GM18507 (cell line): ENCODE data around the gene PSMD12.
A peak's percentile ranks its signal among the peaks of the same experiment; 100 is the strongest.
"Not testable (repeated sequence)": the region's sequence is repeated elsewhere in the genome, so short reads cannot be mapped to it uniquely, and the experiment has no call there.

Experiments
- DNase-seq: peaks from one replicate; pipeline ENCODE4 v3.0.0; 2011; ENCODE audit warnings: low read depth; ENCODE audit not compliant: insufficient read length; ENCODE audit errors: extremely low spot score
- FAIRE-seq: peaks from 2 replicates; lab custom pipeline; 2011; peaks lifted over from hg19 to GRCh38; lab: Jason Lieb, UNC

The PSMD12 gene

GRCh38 chr17:67362173-67362572 is 4.2 kb downstream of the PSMD12 start:
- no peak for DNase-seq
- FAIRE-seq = no peak

DNA sequence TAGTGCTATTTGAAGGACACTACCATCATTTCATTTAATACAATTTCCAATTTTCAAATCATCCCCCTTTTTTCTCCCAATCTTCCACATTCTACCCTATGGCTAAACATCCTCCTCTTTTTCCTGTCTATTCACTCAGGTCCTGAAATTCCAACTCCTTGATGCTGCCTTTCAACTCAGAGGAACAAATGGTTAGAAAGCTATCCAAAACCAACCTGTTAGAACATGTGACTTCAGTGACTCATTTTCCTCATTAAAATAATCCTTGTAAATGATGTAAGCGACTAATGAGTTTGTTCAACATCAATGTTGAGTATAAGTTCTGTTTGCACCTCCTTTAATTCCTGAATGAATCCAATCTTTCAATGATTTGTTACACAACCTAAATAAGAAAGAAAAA is 5.5 kb downstream of the PSMD12 start:
- no peak for FAIRE-seq

DNA sequence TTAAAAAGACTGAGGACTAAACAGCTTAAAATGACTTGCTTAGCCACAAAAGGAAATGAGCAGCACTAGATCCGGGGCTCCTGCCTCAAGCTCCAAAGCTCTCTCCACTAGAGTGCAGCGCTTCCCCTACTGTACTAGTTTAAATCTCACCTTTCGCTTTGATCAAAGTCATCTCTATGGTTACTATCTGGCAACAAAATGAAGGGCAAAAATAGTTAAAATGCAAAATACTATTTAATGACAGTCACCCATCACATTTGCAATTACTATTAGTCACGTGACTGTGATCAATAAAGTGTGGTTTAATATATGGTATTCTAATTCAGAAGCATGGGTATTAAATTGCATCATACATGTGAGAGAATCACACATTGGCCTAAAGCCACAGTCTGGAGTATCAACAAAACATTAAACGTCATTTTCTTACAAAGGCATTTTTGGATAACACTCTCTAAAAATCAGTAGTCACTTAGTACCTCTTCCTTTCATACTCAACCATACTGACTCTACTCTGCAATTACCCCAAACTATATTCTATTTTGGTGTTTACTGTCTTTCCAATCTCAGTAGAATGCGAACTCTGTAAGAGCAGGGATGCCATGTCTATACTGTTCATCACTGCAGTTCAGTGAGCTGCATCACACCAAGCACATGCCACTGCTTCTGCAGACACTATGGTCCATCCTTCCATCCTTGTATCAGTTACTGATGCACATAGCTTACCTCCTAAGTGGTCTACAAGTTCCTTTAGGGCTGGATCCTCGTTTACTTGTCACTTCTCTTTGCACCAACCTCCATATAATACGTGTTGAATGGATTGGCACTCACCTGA is 6.2 kb downstream of the PSMD12 start:
- FAIRE-seq = peak; percentile 21
- no peak for DNase-seq

More for the DNA sequence above, 5.5 kb downstream of the PSMD12 start:
- DNase-seq = no peak

DNA sequence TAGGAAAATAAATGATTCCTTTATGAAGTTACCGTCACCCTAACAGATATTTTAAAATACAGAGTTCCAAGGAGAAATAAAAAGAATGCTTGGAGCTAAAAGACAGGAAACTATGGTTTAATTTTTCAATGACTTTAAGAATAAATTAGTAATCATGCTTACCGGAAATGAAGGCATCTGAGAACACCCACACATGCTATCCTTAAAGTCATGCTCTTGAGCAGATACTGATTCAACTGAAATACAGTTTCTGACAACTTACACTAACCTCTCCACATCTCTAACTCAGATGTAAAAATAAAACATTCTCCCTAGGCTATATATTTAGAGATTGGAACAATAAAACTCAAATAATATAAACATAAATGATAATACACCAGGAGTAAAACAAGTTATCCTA is 7.8 kb downstream of the PSMD12 start:
- DNase-seq (no peak), FAIRE-seq (no peak)

- FAIRE-seq (no peak), DNase-seq (no peak)
Observed at GRCh38 chr17:67353929-67354574, 12.3 kb downstream of the PSMD12 start.

- FAIRE-seq (no peak), DNase-seq (no peak)
Observed at GRCh38 chr17:67353161-67353560, 13.2 kb downstream of the PSMD12 start.

DNA sequence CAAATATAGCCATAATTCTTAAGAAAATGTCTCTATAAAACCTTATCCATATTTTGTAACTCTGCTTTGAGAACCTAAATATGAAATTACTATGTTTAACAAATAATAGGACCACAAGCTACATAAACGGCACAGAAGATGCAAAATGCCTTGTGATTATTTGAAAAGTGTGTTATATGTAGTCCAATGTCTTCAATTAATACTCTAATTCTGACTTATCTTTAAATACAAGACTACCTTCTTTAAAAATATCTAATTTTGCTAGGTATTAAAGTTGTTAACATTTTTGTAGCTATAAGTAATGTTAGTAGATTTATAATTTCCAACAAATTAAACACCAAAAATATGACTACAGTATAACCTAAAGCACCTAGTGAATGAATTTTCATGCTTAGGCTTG is 17.0 kb downstream of the PSMD12 start:
- DNase-seq (no peak), FAIRE-seq (no peak)

DNA sequence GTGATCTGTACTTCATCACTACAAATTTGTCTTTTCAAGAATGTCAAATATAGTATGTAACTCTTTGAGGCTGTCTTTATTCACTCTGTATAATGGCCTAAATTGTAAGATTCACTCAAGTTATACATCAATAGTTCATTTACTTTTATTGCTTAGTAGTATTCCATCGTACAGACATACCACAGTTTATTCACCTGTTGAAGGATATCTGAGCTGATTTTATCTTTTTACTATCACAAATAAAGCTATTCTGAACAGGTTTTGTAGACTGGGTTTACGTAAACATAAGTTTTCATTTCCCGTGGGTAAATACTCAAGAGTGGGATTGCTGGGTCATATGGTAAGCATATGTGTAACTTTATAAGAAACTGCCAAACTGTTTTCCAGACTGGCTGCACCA is 18.6 kb downstream of the PSMD12 start:
- FAIRE-seq = no peak
- DNase-seq = no peak

DNA sequence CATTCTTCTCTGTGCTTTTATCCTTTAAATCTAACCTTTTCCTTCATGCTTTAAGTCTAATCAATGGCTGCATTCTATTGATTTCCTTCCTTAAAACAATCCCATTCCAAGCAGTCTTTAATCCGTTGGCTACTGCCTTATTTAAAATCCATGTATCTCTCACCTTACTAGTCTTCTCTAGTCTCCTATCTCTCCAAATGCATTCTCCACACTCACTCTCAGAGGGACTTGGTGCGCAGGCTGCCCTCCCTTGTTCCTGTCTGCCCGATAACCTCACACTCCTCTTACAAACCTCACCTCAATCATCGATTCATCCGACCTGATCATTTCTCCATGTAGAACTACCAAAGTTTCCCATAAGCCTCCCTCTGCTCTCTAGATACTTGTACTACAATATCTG is 23.1 kb downstream of the PSMD12 start:
- FAIRE-seq = no peak

DNA sequence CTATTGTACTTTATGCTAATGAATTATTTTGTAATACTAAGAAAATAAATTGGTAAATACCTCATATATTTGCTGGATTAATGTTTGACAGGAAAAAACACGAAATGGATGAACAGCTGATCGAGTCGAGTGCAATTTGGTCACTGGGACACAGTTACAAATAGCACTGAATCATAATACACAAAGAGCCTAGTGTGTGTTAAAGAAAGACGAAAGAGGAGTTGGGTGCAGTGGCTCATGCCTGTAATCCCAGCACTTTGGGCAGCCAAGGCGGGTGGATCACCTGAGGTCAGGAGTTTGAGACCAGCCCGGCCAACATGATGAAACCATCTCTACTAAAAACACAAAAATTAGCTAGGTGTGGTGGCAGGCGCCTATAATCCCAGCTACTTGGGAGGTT is 28.0 kb downstream of the PSMD12 start:
- not testable (repeated sequence) for FAIRE-seq, DNase-seq

More for the DNA sequence above, 23.1 kb downstream of the PSMD12 start:
- no peak for DNase-seq

- FAIRE-seq (no peak), DNase-seq (no peak)
Observed at GRCh38 chr17:67336859-67337258, 29.5 kb downstream of the PSMD12 start.

- DNase-seq = no peak
- FAIRE-seq = no peak
Observed at GRCh38 chr17:67335245-67335835, 31.0 kb downstream of the PSMD12 start.

GRCh38 chr17:67332162-67332508 is 34.2 kb downstream of the PSMD12 start:
- not testable (repeated sequence) for FAIRE-seq, DNase-seq

- not testable (repeated sequence) for FAIRE-seq, DNase-seq
Observed at GRCh38 chr17:67331381-67332161, 34.8 kb downstream of the PSMD12 start.

DNA sequence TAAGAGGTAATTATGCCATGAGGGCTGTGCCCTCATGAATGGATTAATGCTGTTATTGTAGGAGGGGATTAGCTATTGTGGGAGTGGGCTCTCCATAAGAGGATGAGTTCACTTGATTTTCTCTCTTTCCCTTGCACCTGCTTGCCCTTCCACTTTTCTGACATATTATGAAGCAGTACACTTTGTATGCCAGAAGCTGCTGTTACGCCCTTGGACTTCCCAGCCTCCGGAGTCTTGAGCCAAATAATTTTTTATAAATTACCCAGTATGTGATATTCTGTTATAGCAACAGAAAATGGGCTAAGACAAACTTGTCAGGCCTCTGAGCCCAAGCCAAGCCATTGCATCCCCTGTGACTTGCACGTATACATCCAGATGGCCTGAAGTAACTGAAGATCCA is 38.4 kb downstream of the PSMD12 start:
- FAIRE-seq = no peak
- DNase-seq = no peak

DNA sequence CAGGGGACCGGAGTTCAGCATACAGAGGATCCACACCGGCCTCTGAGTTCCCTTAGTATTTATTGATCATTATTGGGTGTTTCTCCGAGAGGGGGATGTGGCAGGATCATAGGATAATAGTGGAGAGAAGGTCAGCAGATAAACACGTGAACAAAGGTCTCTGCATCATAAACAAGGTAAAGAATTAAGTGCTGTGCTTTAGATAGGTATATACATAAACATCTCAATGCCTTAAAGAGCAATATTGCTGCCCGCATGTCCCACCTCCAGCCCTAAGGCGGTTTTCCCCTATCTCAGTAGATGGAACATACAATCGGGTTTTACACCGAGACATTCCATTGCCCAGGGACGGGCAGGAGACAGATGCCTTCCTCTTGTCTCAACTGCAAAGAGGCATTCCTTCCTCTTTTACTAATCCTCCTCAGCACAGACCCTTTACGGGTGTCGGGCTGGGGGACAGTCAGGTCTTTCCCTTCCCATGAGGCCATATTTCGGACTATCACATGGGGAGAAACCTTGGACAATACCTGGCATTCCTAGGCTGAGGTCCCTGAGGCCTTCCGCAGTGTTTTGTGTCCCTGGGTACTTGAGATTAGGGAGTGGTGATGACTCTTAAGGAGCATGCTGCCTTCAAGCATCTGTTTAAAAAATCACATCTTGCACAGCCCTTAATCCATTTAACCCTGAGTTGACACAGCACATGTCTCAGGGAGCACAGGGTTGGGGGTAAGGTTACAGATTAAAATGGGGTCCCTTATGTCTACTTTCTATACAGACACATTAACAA is 39.2 kb downstream of the PSMD12 start:
- not testable (repeated sequence) for DNase-seq, FAIRE-seq

- no peak for FAIRE-seq
- DNase-seq = no peak
Observed at GRCh38 chr17:67326440-67326839, 39.9 kb downstream of the PSMD12 start.

DNA sequence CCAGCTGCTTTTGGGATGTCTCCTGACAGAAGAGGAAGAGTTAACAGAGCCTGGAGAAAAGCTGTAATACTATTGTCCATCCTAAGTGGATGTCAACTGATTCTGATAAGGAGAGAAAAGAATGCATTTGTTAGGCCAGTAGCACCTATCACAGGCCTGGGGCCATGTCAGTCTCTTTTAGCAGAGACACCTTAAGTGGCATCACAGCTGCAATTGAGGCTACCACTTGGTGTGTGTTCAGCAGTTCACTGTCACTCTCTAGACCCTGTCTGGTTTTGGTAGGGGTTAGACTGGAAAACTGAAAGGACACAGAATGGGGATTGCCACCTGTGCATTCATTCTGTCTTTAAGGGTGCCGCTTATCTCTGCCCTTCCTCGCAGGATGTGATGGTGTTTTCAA is 42.0 kb downstream of the PSMD12 start:
- FAIRE-seq (no peak), DNase-seq (no peak)

GRCh38 chr17:67323445-67323844 is 42.9 kb downstream of the PSMD12 start:
- no peak for FAIRE-seq

More at GRCh38 chr17:67323445-67323844, 42.9 kb downstream of the PSMD12 start:
- no peak for DNase-seq
